Karpas-422 (cell line): ENCODE measurements around the gene ZNF329. TPM values are rescaled to one million over a fixed set of nuclear protein-coding genes. Genes with fewer than 3 reads are reported as not detected.

Experiments used
- DNase-seq: peaks from one replicate; pipeline ENCODE4 v3.0.0-alpha.2; 2015
- H2AFZ ChIP-seq: fragments of 200-600 bp; sonication (generic); 2 replicates; pipeline ENCODE4 v1.6.1; 2014; ENCODE audit warnings: antibody characterized with exemption, low read length, mixed read lengths
- H3K27ac ChIP-seq: fragments of 200-600 bp; sonication (generic); 2 replicates; pipeline ENCODE4 v1.5.1; 2014; ENCODE audit warnings: mild to moderate bottlenecking, low read length, moderate library complexity
- H3K27me3 ChIP-seq: fragments of 200-600 bp; sonication (generic); 2 replicates; pipeline ENCODE4 v1.6.1; 2014; ENCODE audit warnings: low read length, mixed read lengths
- H3K36me3 ChIP-seq: fragments of 200-600 bp; sonication (generic); 2 replicates; pipeline ENCODE4 v1.6.1; 2014; ENCODE audit warnings: low read length, mixed read lengths; ENCODE audit not compliant: insufficient read depth
- H3K4me1 ChIP-seq: fragments of 200-600 bp; sonication (generic); 2 replicates; pipeline ENCODE4 v1.6.1; 2014; ENCODE audit warnings: mild to moderate bottlenecking, low read length, mixed read lengths
- H3K4me2 ChIP-seq: fragments of 200-600 bp; sonication (generic); 2 replicates; pipeline ENCODE4 v1.6.1; 2014; ENCODE audit warnings: low read length, low read depth, mild to moderate bottlenecking; ENCODE audit not compliant: poor library complexity, severe bottlenecking
- H3K4me3 ChIP-seq: fragments of 200-600 bp; sonication (generic); 2 replicates; pipeline ENCODE4 v1.5.1; 2014; ENCODE audit warnings: mild to moderate bottlenecking, antibody characterized with exemption, low read length, mixed read lengths
- H3K79me2 ChIP-seq: fragments of 200-600 bp; sonication (generic); 2 replicates; pipeline ENCODE4 v1.6.1; 2014; ENCODE audit warnings: mild to moderate bottlenecking, low read length, mixed read lengths
- H3K9ac ChIP-seq: fragments of 200-600 bp; sonication (generic); 2 replicates; pipeline ENCODE4 v1.6.0; 2014; ENCODE audit warnings: low read length
- H3K9me2 ChIP-seq: fragments of 200-600 bp; sonication (generic), shearing (Covaris generic); replicated peaks from 2 replicates; pipeline ENCODE4 v1.6.0; 2014; ENCODE audit warnings: mild to moderate bottlenecking, low read length, moderate library complexity; ENCODE audit not compliant: insufficient read depth
- H3K9me3 ChIP-seq: fragments of 300-700, 200-600 bp; sonication (generic); 2 replicates; pipeline ENCODE4 v1.6.1; 2014; ENCODE audit warnings: low read length, mixed read lengths
- H4K20me1 ChIP-seq: fragments of 200-600 bp; sonication (generic); 2 replicates; pipeline ENCODE4 v1.6.1; 2014; ENCODE audit warnings: mild to moderate bottlenecking, antibody characterized with exemption, low read length, low read depth; ENCODE audit not compliant: insufficient read depth
- total RNA-seq: library from RNA; depleted of rRNA; stranded (reverse); fragments of >200 nt; shearing (Covaris generic); gene quantifications from 2 replicates; pipeline ENCODE4 v1.2.3, GENCODE V29; 2014; ENCODE audit warnings: low replicate concordance

Gene ZNF329
- total RNA-seq, 1 experiment from 2014 or later, result 7.8 TPM

DNA sequence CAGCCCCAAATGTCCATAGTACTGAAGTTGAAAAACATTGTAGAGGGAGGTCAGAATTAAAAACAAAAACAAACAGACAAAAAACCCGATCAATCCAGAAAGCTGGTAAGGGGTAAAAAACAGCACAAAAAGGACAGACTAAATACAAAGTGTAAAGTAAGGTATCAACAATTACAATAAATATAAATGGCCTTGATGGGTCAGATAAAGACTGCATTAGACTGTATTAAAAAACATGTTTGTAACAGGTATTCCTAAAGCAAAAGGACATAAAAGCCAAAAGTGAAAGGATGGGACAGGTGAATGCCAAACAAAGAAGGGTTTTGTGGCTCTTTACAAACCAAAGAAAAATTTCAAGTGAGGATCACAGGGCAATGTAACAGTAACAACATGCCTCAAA is 16.3 kb downstream of the ZNF329 start:
- no peak overlapping the region for H3K4me2 ChIP-seq
- H3K9me2 ChIP-seq, result no peaks in the 10 kb centered on the region
- no peak for DNase-seq
- H2AFZ ChIP-seq, result no peak overlapping the region
- H3K27ac ChIP-seq, result no peak overlapping the region
- no peaks in the 10 kb centered on the region for H3K27me3 ChIP-seq
- no peak overlapping the region for H3K9ac ChIP-seq
- peaks cover 70% of the 10 kb centered on the region for H3K36me3 ChIP-seq
- H3K4me3 ChIP-seq, result no peak overlapping the region
- H4K20me1 ChIP-seq, result no peaks in the 10 kb centered on the region
- peaks cover 67% of the 10 kb centered on the region for H3K9me3 ChIP-seq
- H3K4me1 ChIP-seq, result no peaks in the 10 kb centered on the region
- no peaks in the 10 kb centered on the region for H3K79me2 ChIP-seq

- Histone ChIP-seq H3K27me3 (no peaks in the 10 kb centered on the region), H2AFZ (no peak overlapping the region), H3K9ac (no peak overlapping the region), H3K4me2 (no peak overlapping the region), H3K9me3 (peaks cover 82% of the 10 kb centered on the region), H3K4me3 (no peak overlapping the region), H4K20me1 (no peaks in the 10 kb centered on the region), H3K27ac (no peak overlapping the region), H3K36me3 (peaks cover 51% of the 10 kb centered on the region), H3K9me2 (no peaks in the 10 kb centered on the region), H3K4me1 (no peaks in the 10 kb centered on the region), H3K79me2 (no peaks in the 10 kb centered on the region)
- DNase-seq, result no peak
These were observed 21.3 kb downstream of the ZNF329 start for GRCh38 chr19:58129284-58129683.

DNA sequence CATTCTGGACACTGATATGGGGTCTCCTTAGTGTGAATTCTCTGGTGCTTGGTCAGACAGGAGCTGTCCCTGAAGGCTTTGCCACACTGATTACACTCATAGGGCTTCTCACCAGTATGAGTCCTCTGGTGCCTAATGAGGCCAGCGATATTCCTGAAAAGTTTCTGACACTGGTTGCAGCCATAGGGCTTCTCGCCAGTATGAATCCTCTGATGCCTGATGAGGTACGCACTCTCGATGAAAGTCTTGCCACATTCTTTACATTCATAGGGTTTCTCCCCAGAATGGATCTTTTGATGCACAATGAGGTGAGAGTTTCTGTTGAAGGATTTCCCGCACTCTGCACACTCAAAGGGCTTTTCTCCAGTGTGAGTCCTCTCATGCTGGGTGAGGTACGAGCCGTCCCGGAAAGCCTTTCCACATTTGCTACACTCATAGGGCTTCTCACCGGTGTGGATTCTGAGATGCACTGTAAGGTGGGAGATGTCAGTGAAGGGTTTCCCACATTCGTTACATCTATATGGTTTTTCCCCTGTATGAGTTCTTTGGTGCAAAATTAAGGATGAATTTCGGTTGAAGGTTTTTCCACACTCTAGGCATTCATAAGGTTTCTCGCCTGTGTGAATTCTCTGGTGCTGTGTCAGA is 22.4 kb downstream of the ZNF329 start:
- H4K20me1 ChIP-seq, result no peaks in the 10 kb centered on the region
- DNase-seq, result no peak
- no peaks in the 10 kb centered on the region for H3K4me1 ChIP-seq
- H3K4me2 ChIP-seq, result no peak overlapping the region
- H3K27ac ChIP-seq, result no peak overlapping the region
- no peak overlapping the region for H3K9ac ChIP-seq
- no peaks in the 10 kb centered on the region for H3K79me2 ChIP-seq
- H3K27me3 ChIP-seq, result no peaks in the 10 kb centered on the region
- no peaks in the 10 kb centered on the region for H3K9me2 ChIP-seq
- H3K4me3 ChIP-seq, result peak overlapping the region; percentile 6; the same call in 1 of the 2 replicates
- no peak overlapping the region for H2AFZ ChIP-seq
- H3K9me3 ChIP-seq, result peaks cover 82% of the 10 kb centered on the region
- H3K36me3 ChIP-seq, result peaks cover 40% of the 10 kb centered on the region

DNA sequence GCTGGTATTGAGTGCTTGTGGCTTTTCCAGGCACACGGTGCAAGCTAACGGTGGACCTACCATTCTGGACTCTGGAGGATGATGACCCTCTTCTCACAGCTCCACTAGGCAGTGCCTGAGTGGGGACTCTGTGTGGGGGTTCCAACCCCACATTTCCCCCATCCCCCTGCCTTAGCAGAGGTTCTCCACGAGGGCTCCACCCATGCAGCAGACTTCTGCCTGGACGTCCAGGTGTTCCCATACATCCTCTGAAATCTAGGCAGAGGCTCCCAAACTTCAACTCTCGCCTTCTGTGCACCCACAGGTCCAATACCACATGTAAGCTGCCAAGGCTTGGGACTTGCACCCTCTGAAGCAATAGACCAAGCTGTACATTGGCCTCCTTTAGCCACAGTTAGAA is 27.2 kb downstream of the ZNF329 start:
- Histone ChIP-seq H2AFZ (no peak overlapping the region), H3K9me3 (peaks cover 85% of the 10 kb centered on the region), H3K27ac (no peak overlapping the region), H3K36me3 (peaks cover 10% of the 10 kb centered on the region), H3K9ac (no peak overlapping the region), H3K79me2 (no peaks in the 10 kb centered on the region), H3K4me2 (no peak overlapping the region), H4K20me1 (no peaks in the 10 kb centered on the region), H3K27me3 (no peaks in the 10 kb centered on the region), H3K9me2 (no peaks in the 10 kb centered on the region), H3K4me3 (no peak overlapping the region), H3K4me1 (no peaks in the 10 kb centered on the region)
- peak; percentile 54 for DNase-seq

DNA sequence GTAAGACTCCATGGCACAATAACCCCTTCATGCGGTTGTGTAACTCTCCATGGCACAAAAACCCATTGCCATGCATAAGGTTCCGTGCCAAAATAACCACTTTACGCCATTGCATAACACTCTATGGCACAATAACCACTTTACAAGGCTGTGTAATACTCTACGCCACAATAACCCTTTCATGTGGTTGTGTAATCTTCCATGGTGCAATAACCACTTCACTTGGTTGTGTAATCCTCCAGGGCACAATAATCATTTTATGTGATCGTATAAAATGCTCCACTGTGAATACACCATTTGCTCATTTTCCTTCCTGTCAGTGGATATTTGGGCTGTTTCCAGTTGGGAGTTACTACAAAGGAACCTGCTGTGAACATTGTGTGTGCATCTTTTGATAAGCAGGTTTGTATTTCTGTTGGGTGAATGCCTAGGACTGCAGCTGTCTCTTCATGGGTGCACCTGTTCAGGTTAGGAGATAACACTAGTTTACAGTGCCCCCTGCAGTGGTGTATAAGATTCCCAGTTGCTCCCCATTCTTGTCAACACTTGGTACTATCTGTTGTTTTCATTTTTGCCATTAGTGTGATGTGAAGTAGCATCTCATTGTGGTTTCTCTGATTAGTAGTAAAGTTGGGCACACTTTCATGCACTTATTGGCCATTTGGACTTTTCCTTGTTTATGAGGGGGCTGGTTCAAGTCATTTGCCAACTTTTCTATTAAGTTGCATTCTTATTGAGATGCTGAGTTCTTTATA is 31.4 kb downstream of the ZNF329 start:
- no peaks in the 10 kb centered on the region for H4K20me1 ChIP-seq
- H3K36me3 ChIP-seq, result no peaks in the 10 kb centered on the region
- H3K9me2 ChIP-seq, result no peaks in the 10 kb centered on the region
- H3K4me3 ChIP-seq, result no peak overlapping the region
- no peak overlapping the region for H2AFZ ChIP-seq
- DNase-seq, result no peak
- no peak overlapping the region for H3K9ac ChIP-seq
- no peaks in the 10 kb centered on the region for H3K79me2 ChIP-seq
- no peak overlapping the region for H3K4me2 ChIP-seq
- H3K4me1 ChIP-seq, result no peaks in the 10 kb centered on the region
- no peak overlapping the region for H3K27ac ChIP-seq
- no peaks in the 10 kb centered on the region for H3K27me3 ChIP-seq
- H3K9me3 ChIP-seq, result peaks cover 76% of the 10 kb centered on the region

- H2AFZ ChIP-seq, result no peak overlapping the region
These were observed 32.6 kb downstream of the ZNF329 start for GRCh38 chr19:58117841-58118575.

GRCh38 chr19:58108546-58108817 is 42.1 kb downstream of the ZNF329 start:
- Histone ChIP-seq H2AFZ (no peak overlapping the region), H3K9ac (no peak overlapping the region), H3K9me3 (peaks cover 70% of the 10 kb centered on the region), H3K27me3 (no peaks in the 10 kb centered on the region), H3K9me2 (no peaks in the 10 kb centered on the region), H3K79me2 (no peaks in the 10 kb centered on the region), H3K36me3 (no peaks in the 10 kb centered on the region), H3K4me2 (no peak overlapping the region), H3K4me3 (no peak overlapping the region), H3K4me1 (no peaks in the 10 kb centered on the region), H3K27ac (no peak overlapping the region), H4K20me1 (no peaks in the 10 kb centered on the region)
- no peak for DNase-seq

More at GRCh38 chr19:58117841-58118575, 32.6 kb downstream of the ZNF329 start:
- Histone ChIP-seq H3K9ac (no peak overlapping the region), H3K9me2 (no peaks in the 10 kb centered on the region), H3K4me2 (no peak overlapping the region), H3K9me3 (peaks cover 75% of the 10 kb centered on the region), H3K4me3 (no peak overlapping the region), H4K20me1 (no peaks in the 10 kb centered on the region), H3K27me3 (no peaks in the 10 kb centered on the region), H3K36me3 (no peaks in the 10 kb centered on the region), H3K27ac (no peak overlapping the region), H3K79me2 (no peaks in the 10 kb centered on the region), H3K4me1 (no peaks in the 10 kb centered on the region)
- DNase-seq, result no peak

DNA sequence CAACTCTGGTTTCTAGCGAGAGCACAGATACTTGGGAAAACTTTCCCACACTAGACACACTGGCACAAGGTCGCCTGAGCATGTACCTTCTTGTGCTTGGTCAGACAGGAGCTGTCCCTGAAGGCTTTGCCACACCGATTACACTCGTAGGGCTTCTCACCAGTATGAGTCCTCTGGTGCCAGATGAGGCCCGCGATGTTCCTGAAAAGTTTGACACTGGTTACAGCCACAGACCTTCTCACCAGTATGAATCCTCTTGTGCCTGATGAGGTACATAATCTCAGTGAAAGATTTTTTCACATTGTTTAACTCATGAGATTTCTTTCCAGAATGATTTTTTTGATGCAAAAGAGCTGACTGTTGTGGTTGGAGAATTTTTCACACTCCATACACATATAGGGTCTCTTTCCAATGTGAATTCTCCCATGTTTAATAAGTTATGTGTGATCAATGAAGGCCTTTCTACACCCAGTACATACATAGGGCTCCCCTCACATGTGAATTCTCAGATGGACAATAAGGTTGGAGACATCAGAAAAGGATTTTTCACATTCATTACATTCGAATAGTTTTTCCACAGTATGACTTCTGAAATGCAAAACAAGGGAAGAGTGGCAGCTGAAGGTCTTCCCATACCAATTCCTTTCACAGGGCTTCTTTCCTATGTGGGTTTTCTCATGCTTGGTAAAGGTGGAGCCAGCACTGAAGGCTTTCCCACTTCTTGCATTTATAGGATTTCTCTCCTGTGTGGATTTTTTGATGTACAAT is 42.6 kb downstream of the ZNF329 start:
- H3K79me2 ChIP-seq, result no peaks in the 10 kb centered on the region
- no peaks in the 10 kb centered on the region for H3K4me1 ChIP-seq
- H3K9ac ChIP-seq, result no peak overlapping the region
- peaks cover 71% of the 10 kb centered on the region for H3K9me3 ChIP-seq
- no peak overlapping the region for H3K27ac ChIP-seq
- no peaks in the 10 kb centered on the region for H3K9me2 ChIP-seq
- H3K4me3 ChIP-seq, result 0 out of 2 replicates have a peak overlapping the region, but pooled peaks have one; percentile 7
- H2AFZ ChIP-seq, result no peak overlapping the region
- no peaks in the 10 kb centered on the region for H3K36me3 ChIP-seq
- no peak for DNase-seq
- no peaks in the 10 kb centered on the region for H3K27me3 ChIP-seq
- H3K4me2 ChIP-seq, result no peak overlapping the region
- no peaks in the 10 kb centered on the region for H4K20me1 ChIP-seq
